Left lung (tissue), 10 donors: ENCODE measurements around the gene RSPH6A. TPM values are rescaled to one million over a fixed set of nuclear protein-coding genes. Genes with fewer than 3 reads are reported as not detected.

ENCODE experiments used
- ATAC-seq: fragments of 200-7000 bp; cut with Tn5 transposase; one replicate; pipeline ENCODE4 v1.9.1; 2020; ENCODE audit warnings: moderate library complexity
- DNase-seq, 4 donors: peaks; one replicate each; pipeline ENCODE4 v3.0.0-alpha.2; 2013 to 2020
- H3K27ac ChIP-seq, 2 donors: fragments of 200-600 bp; sonication (generic) in 1 of 2; one replicate each; pipeline versions ENCODE4 v1.5.0 to v1.8.0; 2020 to 2021
- H3K27me3 ChIP-seq, 2 donors: fragments of 200-600 bp; sonication (generic) in 1 of 2; one replicate each; pipeline versions ENCODE4 v1.5.0 to v1.8.0; 2020 to 2021
- H3K36me3 ChIP-seq, 2 donors: fragments of 200-600 bp; sonication (generic) in 1 of 2; one replicate each; pipeline versions ENCODE4 v1.5.0 to v1.8.0; 2020 to 2021
- H3K4me1 ChIP-seq, 2 donors: fragments of 200-600 bp; one replicate each; pipeline ENCODE4 v1.8.0; 2021
- H3K4me3 ChIP-seq, 2 donors: fragments of 200-600 bp; sonication (generic) in 1 of 2; one replicate each; pipeline versions ENCODE4 v1.5.0 to v1.8.0; 2020 to 2021; ENCODE audit warnings: mild to moderate bottlenecking in 1 of 2
- H3K9me3 ChIP-seq, 2 donors: fragments of 200-600 bp; sonication (generic) in 1 of 2; one replicate each; pipeline versions ENCODE4 v1.5.0 to v1.8.0; 2020 to 2021
- CTCF ChIP-seq, 2 donors: fragments of 200-600 bp; sonication (generic) in 1 of 2; IDR thresholded peaks; one replicate each; pipeline versions ENCODE4 v1.5.0 to v1.8.0; 2021; ENCODE audit warnings: antibody characterized with exemption in 2 of 2
- intact Hi-C, 2 donors: fragments of 100-400 bp; cut with DNase I; formaldehyde crosslinking; loops; one replicate each; pipeline versions ENCODE4 v1.11.2 to v1.14.2; 2022
- polyA plus RNA-seq, 6 donors: library from polyadenylated mRNA; unstranded; fragments of 120-200 nt; gene quantifications; one replicate each; pipeline ENCODE4 v1.2.1, GENCODE V29; 2013; ENCODE audit not compliant: insufficient read length in 6 of 6
- total RNA-seq, 2 donors: library from RNA; stranded (reverse); fragmentation: NEBNext Ultra II Directional; extraction: Animal tissue kit (Norgen Biotek cat#: 25700); gene quantifications; one replicate each; pipeline ENCODE4 v1.2.1, GENCODE V29; 2021
- donor health status: DM: no; HTN: yes; CAD: no.
- donor health status: DM: no; HTN: no; CAD: no.

The RSPH6A gene
- total and polyA plus RNA-seq, 8 donors: 0.09 to 0.13 TPM; not detected in 6

DNA sequence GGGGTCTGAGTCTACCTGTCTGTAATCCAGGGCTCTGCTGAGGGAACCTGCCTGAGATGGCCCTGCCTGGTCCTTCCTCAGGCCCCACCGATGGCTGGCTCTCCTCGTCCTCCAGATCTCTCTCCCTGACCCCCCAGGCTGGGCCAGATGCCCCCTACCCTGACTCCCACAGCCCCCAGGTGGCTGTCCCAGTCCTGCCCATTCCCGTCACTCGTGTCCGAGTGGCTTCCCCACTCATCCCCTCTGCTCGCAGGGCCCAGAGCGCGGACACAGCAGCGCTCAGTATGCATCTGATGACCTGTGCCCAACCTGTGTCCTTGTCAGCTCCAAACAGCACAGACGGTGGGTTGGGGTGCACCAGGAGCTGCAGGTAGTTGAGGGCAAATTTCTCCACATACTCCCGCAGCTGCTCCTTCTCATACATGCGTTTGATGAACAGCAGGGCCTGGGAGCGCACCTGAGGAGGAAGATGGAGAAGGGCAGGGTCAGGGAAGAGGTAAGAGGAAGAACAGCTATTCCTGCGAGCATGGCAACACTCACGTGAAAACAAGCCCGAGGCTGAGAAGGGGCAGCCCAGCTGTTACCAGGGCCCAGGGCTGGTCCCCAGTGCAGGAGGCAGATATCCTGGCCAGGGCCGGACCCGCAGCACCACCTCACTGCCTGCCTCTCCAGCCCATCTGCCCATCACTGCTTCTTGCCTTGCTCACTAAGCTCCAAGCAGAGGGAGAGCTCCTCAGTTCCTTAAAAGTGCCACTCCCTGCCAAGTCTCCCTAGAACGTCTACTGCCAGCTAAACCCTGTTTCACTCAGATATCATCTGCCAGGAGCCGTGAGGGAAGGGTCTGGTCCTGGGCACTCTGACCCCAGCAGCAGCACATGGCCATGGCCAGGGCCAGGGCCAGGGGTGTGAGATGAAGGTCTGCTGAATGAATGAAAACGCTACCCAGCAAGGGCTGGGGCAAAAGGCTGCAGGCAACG, 11.1 kb upstream of the RSPH6A start:
- TF ChIP-seq CTCF (IDR thresholded peaks at IDR 0.05): no peak
- no peaks in the 10 kb centered on the region for H3K27me3 ChIP-seq
- H3K9me3 ChIP-seq: no peaks in the 10 kb centered on the region
- intact Hi-C loops: no loop called here
- H3K27ac ChIP-seq: no peak overlapping the region
- ATAC-seq: no peak
- H3K36me3 ChIP-seq: peaks cover 0 to 98% of the 10 kb centered on the region in 2 donors
- DNase-seq: peak in 1 of 4 donors; percentile 62
- no peaks in the 10 kb centered on the region for H3K4me1 ChIP-seq
- H3K4me3 ChIP-seq: no peak overlapping the region

GRCh38 chr19:45825263-45825605, 10.1 kb upstream of the RSPH6A start:
- H3K36me3 ChIP-seq: peaks cover 0 to 98% of the 10 kb centered on the region in 2 donors
- no peaks in the 10 kb centered on the region for H3K27me3 ChIP-seq
- TF ChIP-seq CTCF (IDR thresholded peaks at IDR 0.05): no peak
- no peaks in the 10 kb centered on the region for H3K4me1 ChIP-seq
- DNase-seq (peak in 1 of 4 donors; percentile 56), ATAC-seq (no peak)
- H3K4me3 ChIP-seq: no peak overlapping the region
- H3K9me3 ChIP-seq: no peaks in the 10 kb centered on the region
- H3K27ac ChIP-seq: no peak overlapping the region
- intact Hi-C loops: no loop called here

DNA sequence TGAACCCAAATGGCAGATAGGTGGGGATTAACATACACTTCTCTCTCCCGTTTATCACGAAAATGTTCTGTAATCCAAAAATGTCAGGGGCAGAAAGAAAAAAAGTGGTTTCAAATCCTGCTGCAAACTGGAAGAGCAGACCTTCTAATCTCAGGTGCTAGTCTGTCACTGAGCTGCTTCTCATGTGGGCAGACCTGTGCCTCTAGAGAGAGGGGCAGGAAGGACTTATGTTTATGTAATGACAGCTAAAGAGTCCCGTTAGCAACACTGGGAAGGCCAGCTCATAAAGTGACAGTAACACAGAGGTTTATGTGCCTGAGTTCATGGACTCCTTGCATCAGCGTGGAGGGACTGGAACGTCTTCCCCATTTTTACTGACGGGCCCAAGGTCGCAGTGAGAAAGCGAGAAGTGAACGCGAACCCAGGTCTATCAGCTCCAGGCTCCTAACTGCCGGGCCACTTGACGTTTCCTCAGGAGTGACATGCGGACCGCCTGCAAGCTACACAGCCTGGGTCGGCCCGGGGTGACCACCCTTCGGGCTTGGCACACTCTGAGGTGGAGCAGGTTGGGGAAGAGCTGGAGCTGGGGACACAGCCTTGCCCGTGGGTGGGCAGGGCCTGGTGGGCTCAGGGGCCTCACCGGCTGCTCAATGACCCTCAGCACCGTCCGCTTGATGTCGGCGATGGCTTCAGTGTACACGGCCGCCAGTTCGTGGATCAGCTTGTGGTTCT, 9.6 kb upstream of the RSPH6A start:
- peaks cover 0 to 98% of the 10 kb centered on the region in 2 donors for H3K36me3 ChIP-seq
- intact Hi-C loops: no loop called here
- no peak for ATAC-seq
- H3K4me3 ChIP-seq: no peak overlapping the region
- no peaks in the 10 kb centered on the region for H3K9me3 ChIP-seq
- H3K4me1 ChIP-seq: no peaks in the 10 kb centered on the region
- H3K27ac ChIP-seq: no peak overlapping the region
- no peaks in the 10 kb centered on the region for H3K27me3 ChIP-seq
- no peak for TF ChIP-seq CTCF (IDR thresholded peaks at IDR 0.05)
- no peak for DNase-seq

GRCh38 chr19:45824041-45824471, 8.9 kb upstream of the RSPH6A start:
- no peaks in the 10 kb centered on the region for H3K27me3 ChIP-seq
- ATAC-seq (peak; percentile 35), DNase-seq (peak in 1 of 4 donors; percentile 61)
- no peaks in the 10 kb centered on the region for H3K4me1 ChIP-seq
- no peak overlapping the region for H3K4me3 ChIP-seq
- H3K36me3 ChIP-seq: peaks cover 0 to 93% of the 10 kb centered on the region in 2 donors
- no peak overlapping the region for H3K27ac ChIP-seq
- no peak for TF ChIP-seq CTCF (IDR thresholded peaks at IDR 0.05)
- intact Hi-C loops: no loop called here
- no peaks in the 10 kb centered on the region for H3K9me3 ChIP-seq

DNA sequence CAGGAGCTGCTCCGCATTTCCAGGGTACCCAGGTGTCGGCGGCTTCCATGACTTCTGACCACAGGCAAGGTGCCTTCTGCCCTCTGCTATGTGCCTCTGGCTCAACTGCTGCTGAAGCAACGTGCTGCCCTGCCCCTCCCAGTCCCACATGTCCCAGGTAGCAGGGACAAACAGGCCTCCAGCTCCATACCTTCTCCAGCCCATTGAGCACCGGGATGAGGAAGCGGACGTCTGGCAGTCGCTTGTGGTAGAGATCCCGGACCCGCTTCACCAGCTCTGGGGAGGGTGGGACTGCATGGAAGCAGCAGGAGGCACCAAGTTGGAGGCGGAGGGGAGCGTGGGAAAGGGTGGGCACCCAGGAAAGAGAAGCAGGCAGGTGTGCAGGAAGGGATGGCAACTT, 8.1 kb upstream of the RSPH6A start:
- Histone ChIP-seq H3K4me3 (no peak overlapping the region), H3K36me3 (peaks cover 0 to 89% of the 10 kb centered on the region in 2 donors), H3K27ac (no peak overlapping the region), H3K4me1 (no peaks in the 10 kb centered on the region), H3K9me3 (no peaks in the 10 kb centered on the region), H3K27me3 (no peaks in the 10 kb centered on the region)
- TF ChIP-seq CTCF (IDR thresholded peaks at IDR 0.05): no peak
- intact Hi-C loops: no loop called here
- ATAC-seq (no peak), DNase-seq (peak in 1 of 4 donors; percentile 46)
